Endothelial cell (in vitro differentiated cells): ENCODE data around the gene USP34. TPM values are rescaled to one million over a fixed set of nuclear protein-coding genes. Genes with fewer than 3 reads are reported as not detected.

Experiments
- DNase-seq: peaks from one replicate; pipeline ENCODE4 v3.0.0; 2021; ENCODE audit warnings: low spot score
- H3K27ac Mint-ChIP-seq: one replicate; pipeline ENCODE4 v1.8.0; 2021; ENCODE audit warnings: mixed read lengths, inconsistent platforms; ENCODE audit not compliant: unreplicated experiment
- H3K27me3 Mint-ChIP-seq: one replicate; pipeline ENCODE4 v1.8.0; 2021; ENCODE audit warnings: mild to moderate bottlenecking, moderate library complexity, mixed read lengths, inconsistent platforms; ENCODE audit not compliant: unreplicated experiment
- H3K36me3 Mint-ChIP-seq: one replicate; pipeline ENCODE4 v1.8.0; 2021; ENCODE audit warnings: mild to moderate bottlenecking, low read depth, mixed read lengths, inconsistent platforms; ENCODE audit not compliant: unreplicated experiment
- H3K4me1 Mint-ChIP-seq: one replicate; pipeline ENCODE4 v1.8.0; 2021; ENCODE audit warnings: mild to moderate bottlenecking, mixed read lengths, inconsistent platforms; ENCODE audit not compliant: unreplicated experiment
- H3K4me3 Mint-ChIP-seq: one replicate; pipeline ENCODE4 v1.8.0; 2021; ENCODE audit warnings: mild to moderate bottlenecking, mixed read lengths, inconsistent platforms; ENCODE audit not compliant: unreplicated experiment
- H3K9me3 Mint-ChIP-seq: one replicate; pipeline ENCODE4 v1.8.0; 2021; ENCODE audit warnings: mixed read lengths, inconsistent platforms; ENCODE audit not compliant: unreplicated experiment
- CTCF ChIP-seq: fragments of 200-600 bp; sonication (generic); IDR thresholded peaks from one replicate; pipeline ENCODE4 v1.5.0; 2021; ENCODE audit warnings: antibody characterized with exemption; ENCODE audit not compliant: unreplicated experiment
- total RNA-seq: library from RNA; stranded (reverse); fragmentation: NEBNext Ultra II Directional; extraction: Animal tissue kit (Norgen Biotek cat#: 25700); gene quantifications from one replicate; pipeline ENCODE4 v1.2.1, GENCODE V29; 2021; ENCODE audit not compliant: unreplicated experiment

Gene USP34
- total RNA-seq, 1 donor from 2014 or later, result 97.4 TPM

GRCh38 chr2:61439241-61440002 is 31.5 kb downstream of the USP34 start:
- H3K27me3 Mint-ChIP-seq, result peaks cover 2% of the 10 kb centered on the region
- no peak overlapping the region for H3K4me3 Mint-ChIP-seq
- peak overlapping the region; percentile 58 for H3K27ac Mint-ChIP-seq
- no peak for TF ChIP-seq CTCF
- DNase-seq, result no peak
- peaks cover 39% of the 10 kb centered on the region for H3K4me1 Mint-ChIP-seq
- no peaks in the 10 kb centered on the region for H3K9me3 Mint-ChIP-seq
- H3K36me3 Mint-ChIP-seq, result peaks cover 20% of the 10 kb centered on the region

GRCh38 chr2:61438670-61439069 is 32.2 kb downstream of the USP34 start:
- TF ChIP-seq CTCF, result no peak
- peaks cover 3% of the 10 kb centered on the region for H3K27me3 Mint-ChIP-seq
- peak overlapping the region; percentile 68 for H3K27ac Mint-ChIP-seq
- no peaks in the 10 kb centered on the region for H3K9me3 Mint-ChIP-seq
- H3K36me3 Mint-ChIP-seq, result peaks cover 18% of the 10 kb centered on the region
- H3K4me1 Mint-ChIP-seq, result peaks cover 43% of the 10 kb centered on the region
- H3K4me3 Mint-ChIP-seq, result no peak overlapping the region
- no peak for DNase-seq

- no peak overlapping the region for H3K4me3 Mint-ChIP-seq
- TF ChIP-seq CTCF, result no peak
- DNase-seq, result no peak
- peaks cover 3% of the 10 kb centered on the region for H3K27me3 Mint-ChIP-seq
- no peaks in the 10 kb centered on the region for H3K9me3 Mint-ChIP-seq
- peaks cover 42% of the 10 kb centered on the region for H3K4me1 Mint-ChIP-seq
- H3K27ac Mint-ChIP-seq, result no peak overlapping the region
- H3K36me3 Mint-ChIP-seq, result peaks cover 13% of the 10 kb centered on the region
These were observed 33.7 kb downstream of the USP34 start for GRCh38 chr2:61437170-61437569.

GRCh38 chr2:61436092-61436491 is 34.8 kb downstream of the USP34 start:
- Mint-ChIP-seq H3K27me3 (peaks cover 3% of the 10 kb centered on the region), H3K27ac (no peak overlapping the region), H3K36me3 (peaks cover 13% of the 10 kb centered on the region), H3K4me3 (no peak overlapping the region), H3K9me3 (no peaks in the 10 kb centered on the region), H3K4me1 (peaks cover 34% of the 10 kb centered on the region)
- no peak for DNase-seq
- TF ChIP-seq CTCF, result no peak

- H3K27ac Mint-ChIP-seq, result peak overlapping the region; percentile 7
- peaks cover 13% of the 10 kb centered on the region for H3K36me3 Mint-ChIP-seq
- TF ChIP-seq CTCF, result no peak
- peaks cover 3% of the 10 kb centered on the region for H3K27me3 Mint-ChIP-seq
- no peak for DNase-seq
- no peak overlapping the region for H3K4me3 Mint-ChIP-seq
- H3K9me3 Mint-ChIP-seq, result no peaks in the 10 kb centered on the region
- peaks cover 34% of the 10 kb centered on the region for H3K4me1 Mint-ChIP-seq
These were observed 35.6 kb downstream of the USP34 start for GRCh38 chr2:61435291-61435690.
